Smooth muscle cell (in vitro differentiated cells): ENCODE results near the gene ALG9. TPM values are rescaled to one million over a fixed set of nuclear protein-coding genes. Genes with fewer than 3 reads are reported as not detected.
"Not testable (repeated sequence)": the region's sequence is repeated elsewhere in the genome, so short reads cannot be mapped to it uniquely, and the experiment has no call there.

ENCODE experiments used
- DNase-seq: peaks from one replicate; lab custom pipeline; 2025; ENCODE audit not compliant: unreplicated experiment; lab: John Stamatoyannopoulos, UW
- H2AFZ ChIP-seq: fragments of 200-600 bp; sonication (generic); 2 replicates; pipeline ENCODE4 v1.6.0; 2016; ENCODE audit warnings: antibody characterized with exemption, low read depth, mild to moderate bottlenecking
- H3F3A ChIP-seq: fragments of 200-600 bp; sonication (generic); 2 replicates; pipeline ENCODE4 v1.6.0; 2017; ENCODE audit warnings: antibody characterized with exemption, low read depth
- H3K27ac ChIP-seq: fragments of 200-600 bp; sonication (generic); 2 replicates; pipeline ENCODE4 v1.5.1; 2016; ENCODE audit warnings: low read depth, mild to moderate bottlenecking
- H3K27me3 ChIP-seq: fragments of 200-600 bp; sonication (generic); 2 replicates; pipeline ENCODE4 v1.6.1; 2016; ENCODE audit warnings: low read depth, mild to moderate bottlenecking
- H3K36me3 ChIP-seq: fragments of 200-600 bp; sonication (generic); 2 replicates; pipeline ENCODE4 v1.5.1; 2016; ENCODE audit warnings: low read depth
- H3K4me1 ChIP-seq: fragments of 200-600 bp; sonication (generic); 2 replicates; pipeline ENCODE4 v1.5.1; 2016; ENCODE audit warnings: low read depth
- H3K4me2 ChIP-seq: fragments of 200-600 bp; sonication (generic); 2 replicates; pipeline ENCODE4 v1.6.0; 2016; ENCODE audit warnings: mild to moderate bottlenecking
- H3K4me3 ChIP-seq: fragments of 200-600 bp; sonication (generic); 2 replicates; pipeline ENCODE4 v1.5.1; 2016; ENCODE audit warnings: mild to moderate bottlenecking
- H3K79me2 ChIP-seq: fragments of 200-600 bp; sonication (generic); 2 replicates; pipeline ENCODE4 v1.6.0; 2016; ENCODE audit warnings: low read depth, mild to moderate bottlenecking
- H3K9ac ChIP-seq: fragments of 200-600 bp; sonication (generic); 2 replicates; pipeline ENCODE4 v1.6.0; 2016; ENCODE audit warnings: low read depth
- H3K9me3 ChIP-seq: fragments of 200-600 bp; sonication (generic); replicated peaks from 2 replicates; pipeline ENCODE4 v1.5.1; 2016; ENCODE audit warnings: low read depth
- H4K20me1 ChIP-seq: fragments of 200-600 bp; sonication (generic); 2 replicates; pipeline ENCODE4 v1.6.0; 2016; ENCODE audit warnings: low read depth
- CTCF ChIP-seq: fragments of 200-600 bp; sonication (generic); IDR thresholded peaks from 2 replicates; pipeline ENCODE4 v1.5.1; 2017; ENCODE audit warnings: borderline replicate concordance, mild to moderate bottlenecking, antibody characterized with exemption; ENCODE audit not compliant: insufficient read depth, poor library complexity, severe bottlenecking
- WGBS: methylation state at CpG from one replicate; pipeline ENCODE4 v1.1.7; 2016; ENCODE audit warnings: low lambda C conversion rate; 5-methylcytosine and 5-hydroxymethylcytosine counted together
- polyA plus RNA-seq: library from polyadenylated mRNA; unstranded; fragments of >200 nt; fragmentation: Nextera tagmentation; extraction: Ambion mirVana; gene quantifications from 2 replicates; pipeline ENCODE4 v1.2.1, GENCODE V29; 2016
- total RNA-seq: library from RNA; depleted of rRNA; stranded (reverse); fragments of >200 nt; gene quantifications from 2 replicates; pipeline ENCODE4 v1.2.3, GENCODE V29; 2014

The ALG9 gene
- total and polyA plus RNA-seq, 2 experiments from 2014 or later: 70.5 to 116 TPM

- Histone ChIP-seq H3K36me3 (peaks cover 4% of the 10 kb centered on the region), H3K27me3 (no peaks in the 10 kb centered on the region), H3K27ac (no peak overlapping the region), H3K4me2 (no peak overlapping the region), H3K9me3 (no peaks in the 10 kb centered on the region), H4K20me1 (no peaks in the 10 kb centered on the region), H2AFZ (no peak overlapping the region), H3F3A (peaks cover 3% of the 10 kb centered on the region), H3K79me2 (no peaks in the 10 kb centered on the region), H3K4me3 (no peak overlapping the region), H3K9ac (no peak overlapping the region), H3K4me1 (no peaks in the 10 kb centered on the region)
- TF ChIP-seq CTCF: no peak
- 82% methylated on average over 2 of the region's 2 CpGs for WGBS
- no peak for DNase-seq
These were observed 86.3 kb downstream of the ALG9 start for GRCh38 chr11:111785076-111785475.

- H4K20me1 ChIP-seq, H3F3A ChIP-seq, H3K4me1 ChIP-seq, H3K9me3 ChIP-seq, H3K79me2 ChIP-seq, H3K4me3 ChIP-seq, H3K27ac ChIP-seq, H3K27me3 ChIP-seq, H3K36me3 ChIP-seq, H2AFZ ChIP-seq, DNase-seq, H3K9ac ChIP-seq, H3K4me2 ChIP-seq: not testable (repeated sequence)
- 98% methylated on average over 10 of the region's 10 CpGs for WGBS
These were observed 87.1 kb downstream of the ALG9 start for GRCh38 chr11:111784311-111784710.

- H4K20me1 ChIP-seq: no peaks in the 10 kb centered on the region
- no peak overlapping the region for H2AFZ ChIP-seq
- H3K79me2 ChIP-seq: no peaks in the 10 kb centered on the region
- no peak overlapping the region for H3K9ac ChIP-seq
- H3K4me3 ChIP-seq: no peak overlapping the region
- no peak for DNase-seq
- no peaks in the 10 kb centered on the region for H3K9me3 ChIP-seq
- H3F3A ChIP-seq: peaks cover 3% of the 10 kb centered on the region
- peaks cover 4% of the 10 kb centered on the region for H3K36me3 ChIP-seq
- TF ChIP-seq CTCF: no peak
- no peak overlapping the region for H3K4me2 ChIP-seq
- no peaks in the 10 kb centered on the region for H3K27me3 ChIP-seq
- H3K4me1 ChIP-seq: peaks cover 4% of the 10 kb centered on the region
- 85% methylated on average over 5 of the region's 5 CpGs for WGBS
- H3K27ac ChIP-seq: peak overlapping the region; percentile 7
These were observed 89.2 kb downstream of the ALG9 start for GRCh38 chr11:111782109-111782741.

- H3K4me1 ChIP-seq: peaks cover 4% of the 10 kb centered on the region
- H3K9me3 ChIP-seq: no peaks in the 10 kb centered on the region
- no peaks in the 10 kb centered on the region for H4K20me1 ChIP-seq
- no peak for DNase-seq
- no peak overlapping the region for H3K4me2 ChIP-seq
- 93% methylated on average over 6 of the region's 6 CpGs for WGBS
- H3K27me3 ChIP-seq: no peaks in the 10 kb centered on the region
- H3K9ac ChIP-seq: no peak overlapping the region
- no peaks in the 10 kb centered on the region for H3K36me3 ChIP-seq
- H2AFZ ChIP-seq: no peak overlapping the region
- no peaks in the 10 kb centered on the region for H3K79me2 ChIP-seq
- no peak overlapping the region for H3K4me3 ChIP-seq
- H3K27ac ChIP-seq: no peak overlapping the region
- TF ChIP-seq CTCF: no peak
- H3F3A ChIP-seq: peaks cover 3% of the 10 kb centered on the region
These were observed 92.3 kb downstream of the ALG9 start for GRCh38 chr11:111779118-111779517.
